Measurements from ENCODE around the gene MSL2.
"Not testable (repeated sequence)": the region's sequence is repeated elsewhere in the genome, so short reads cannot be mapped to it uniquely, and the experiment has no call there.

Gene MSL2, protein sequence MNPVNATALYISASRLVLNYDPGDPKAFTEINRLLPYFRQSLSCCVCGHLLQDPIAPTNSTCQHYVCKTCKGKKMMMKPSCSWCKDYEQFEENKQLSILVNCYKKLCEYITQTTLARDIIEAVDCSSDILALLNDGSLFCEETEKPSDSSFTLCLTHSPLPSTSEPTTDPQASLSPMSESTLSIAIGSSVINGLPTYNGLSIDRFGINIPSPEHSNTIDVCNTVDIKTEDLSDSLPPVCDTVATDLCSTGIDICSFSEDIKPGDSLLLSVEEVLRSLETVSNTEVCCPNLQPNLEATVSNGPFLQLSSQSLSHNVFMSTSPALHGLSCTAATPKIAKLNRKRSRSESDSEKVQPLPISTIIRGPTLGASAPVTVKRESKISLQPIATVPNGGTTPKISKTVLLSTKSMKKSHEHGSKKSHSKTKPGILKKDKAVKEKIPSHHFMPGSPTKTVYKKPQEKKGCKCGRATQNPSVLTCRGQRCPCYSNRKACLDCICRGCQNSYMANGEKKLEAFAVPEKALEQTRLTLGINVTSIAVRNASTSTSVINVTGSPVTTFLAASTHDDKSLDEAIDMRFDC

GRCh38 chr3:136196064-136196400 is at the start of gene MSL2:
Gene MSL2, minus strand, starts transcription at chr3:136196335. Its CDS starts 1,222 bp downstream, at chr3:136195113.
- no peak for DNase-seq

DNA sequence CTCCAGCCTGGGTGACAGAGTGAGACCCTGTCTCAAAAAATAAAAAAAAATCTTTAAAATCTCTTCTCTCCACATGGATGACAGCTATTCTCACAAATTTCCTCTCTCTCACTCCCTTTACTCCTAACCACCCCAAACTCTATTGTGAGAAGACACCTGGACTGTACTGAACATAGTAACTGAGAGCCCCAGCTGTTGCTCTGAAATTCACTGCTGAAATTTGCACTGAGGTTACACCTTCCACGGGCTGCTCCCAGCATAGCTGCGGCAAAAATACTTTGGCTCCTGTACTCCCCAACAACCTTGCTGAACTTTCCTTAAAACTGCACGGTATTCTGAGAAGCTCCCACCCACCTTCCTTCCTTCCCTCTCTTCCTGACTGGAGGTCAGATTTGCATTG is 49.6 kb upstream of the MSL2 start:
- no peak for DNase-seq

- DNase-seq = no peak
Measured at GRCh38 chr3:136239094-136239493, 43.0 kb upstream of the MSL2 start.

GRCh38 chr3:136237961-136238649 is 42.0 kb upstream of the MSL2 start:
- no peak for DNase-seq

GRCh38 chr3:136237103-136237502 is 41.0 kb upstream of the MSL2 start:
- DNase-seq = no peak

DNA sequence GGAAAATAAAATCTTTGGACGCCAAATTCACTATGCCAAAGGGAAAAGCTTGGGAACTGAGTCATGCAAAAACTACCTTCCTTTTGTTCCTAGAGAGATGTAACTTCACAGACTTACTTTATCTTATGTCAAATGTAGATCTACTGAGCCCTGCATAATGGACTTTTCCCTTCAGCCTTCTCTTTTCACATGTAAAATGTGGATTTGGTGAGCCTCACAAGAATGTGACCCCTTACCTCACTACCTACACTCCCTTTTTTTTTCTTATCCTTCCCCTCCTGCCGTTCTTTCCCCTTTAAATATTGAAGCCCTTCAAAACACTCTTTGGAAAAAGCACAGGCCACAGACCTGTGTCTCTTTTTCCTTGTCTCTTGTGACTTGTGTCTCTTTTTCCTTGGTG is 40.0 kb upstream of the MSL2 start:
- DNase-seq = no peak

- no peak for DNase-seq
Measured at GRCh38 chr3:136235545-136235944, 39.4 kb upstream of the MSL2 start.

DNA sequence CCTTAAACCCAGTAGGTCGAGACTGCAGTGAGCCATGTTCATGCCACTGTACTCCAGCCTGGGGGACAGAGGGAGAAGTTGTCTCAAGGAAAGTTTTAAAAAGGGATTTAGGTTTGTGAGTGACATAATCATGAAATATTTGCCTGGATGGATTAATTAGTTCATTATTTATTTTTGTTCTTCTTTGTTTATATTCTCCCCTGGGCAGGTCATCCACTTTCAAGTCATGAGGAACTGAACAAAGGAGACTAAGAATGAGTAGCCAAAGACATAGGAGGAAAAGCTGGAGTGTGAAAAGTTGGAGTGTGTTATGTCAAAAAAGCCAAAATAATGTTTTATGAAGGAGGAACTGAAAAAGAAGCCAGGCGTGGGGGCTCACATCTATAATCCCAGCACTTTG is 36.3 kb upstream of the MSL2 start:
- no peak for DNase-seq

DNA sequence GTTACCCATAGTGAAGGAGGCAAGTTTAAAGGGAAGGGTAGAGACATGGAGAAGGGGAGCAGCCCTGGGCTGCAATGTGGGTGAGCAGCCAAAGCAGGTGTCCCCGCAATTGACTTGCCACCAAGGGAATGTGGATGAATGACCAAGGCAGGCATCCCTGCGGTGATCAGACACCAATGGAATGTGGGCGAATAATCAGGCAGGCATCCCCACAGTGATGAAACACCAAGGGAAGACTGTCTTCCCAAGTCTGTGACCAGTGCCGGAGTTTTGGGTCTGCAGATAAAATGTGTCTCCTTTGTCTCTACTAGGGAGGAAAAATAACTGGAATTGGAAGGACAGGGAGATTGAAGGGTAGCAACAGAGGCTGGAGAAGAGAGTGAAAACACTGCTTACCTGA is 26.6 kb upstream of the MSL2 start:
- DNase-seq = not testable (repeated sequence)

- no peak for DNase-seq
Measured at GRCh38 chr3:136211547-136211946, 15.4 kb upstream of the MSL2 start.

- DNase-seq = no peak
Measured at GRCh38 chr3:136209921-136210320, 13.8 kb upstream of the MSL2 start.

DNA sequence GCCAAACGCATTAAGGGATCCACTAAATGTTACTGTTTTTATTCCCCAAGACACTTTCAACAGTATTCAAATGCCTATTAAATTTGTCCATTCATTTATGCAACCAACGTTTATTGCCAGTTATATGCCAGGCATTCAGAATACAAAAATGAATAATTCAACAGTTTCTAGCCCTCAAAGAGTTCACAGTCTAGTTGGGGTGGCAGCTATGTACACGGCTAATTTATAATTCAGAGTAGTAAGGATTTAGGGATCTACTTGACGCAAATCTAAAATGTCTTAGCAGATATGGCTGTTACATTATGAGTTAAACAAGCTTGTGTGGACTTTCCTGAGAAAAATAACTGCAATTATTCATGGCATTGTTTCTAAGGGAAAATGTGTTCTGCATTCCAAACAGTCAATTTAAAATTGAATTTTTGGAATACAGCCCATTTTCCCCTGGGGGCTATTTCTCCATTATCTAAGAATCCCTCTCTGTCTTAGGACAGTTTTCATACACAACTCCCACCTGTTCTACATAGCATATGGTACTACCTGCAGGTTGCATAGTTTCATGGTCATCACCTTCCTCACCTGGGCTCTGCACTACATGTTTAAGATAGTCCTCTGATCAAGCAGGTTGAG is 11.5 kb upstream of the MSL2 start:
- DNase-seq = no peak

GRCh38 chr3:136199219-136199618 is 3.1 kb upstream of the MSL2 start:
- DNase-seq = not testable (repeated sequence)

GRCh38 chr3:136198462-136199078 is 2.4 kb upstream of the MSL2 start:
- DNase-seq = not testable (repeated sequence)

DNA sequence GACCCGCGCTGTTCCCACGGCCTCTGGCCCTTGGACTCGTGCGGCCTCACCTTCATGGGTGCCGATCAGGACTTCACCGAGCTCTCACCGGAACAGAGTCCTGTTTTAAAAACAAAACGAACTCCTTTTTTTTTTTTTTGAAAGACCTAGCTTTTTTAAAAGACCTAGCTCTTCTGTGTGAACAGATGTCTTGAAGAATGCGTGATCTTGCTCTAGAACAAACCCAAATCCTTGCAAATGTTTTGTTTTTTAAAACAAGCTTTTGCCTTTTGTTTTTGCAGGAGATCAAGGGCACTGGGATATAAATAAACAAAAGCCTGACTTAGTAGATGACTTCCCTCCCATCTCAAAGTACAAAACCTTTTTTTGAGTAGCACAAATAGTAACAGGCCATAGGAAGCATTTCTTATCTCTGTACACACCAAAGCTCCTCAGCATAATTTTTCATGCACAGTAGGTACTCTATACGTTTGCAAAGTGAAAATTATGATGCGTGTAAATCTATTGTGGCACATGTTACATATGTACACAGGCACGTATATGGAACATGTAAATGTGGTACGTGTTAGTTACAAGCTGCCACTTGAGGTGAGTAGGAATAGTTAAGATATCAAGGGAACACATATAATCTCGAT is 1.1 kb upstream of the MSL2 start:
- no peak for DNase-seq

GRCh38 chr3:136196401-136197158 is 445 bp upstream of the MSL2 start:
- DNase-seq = peak; percentile 100

DNA sequence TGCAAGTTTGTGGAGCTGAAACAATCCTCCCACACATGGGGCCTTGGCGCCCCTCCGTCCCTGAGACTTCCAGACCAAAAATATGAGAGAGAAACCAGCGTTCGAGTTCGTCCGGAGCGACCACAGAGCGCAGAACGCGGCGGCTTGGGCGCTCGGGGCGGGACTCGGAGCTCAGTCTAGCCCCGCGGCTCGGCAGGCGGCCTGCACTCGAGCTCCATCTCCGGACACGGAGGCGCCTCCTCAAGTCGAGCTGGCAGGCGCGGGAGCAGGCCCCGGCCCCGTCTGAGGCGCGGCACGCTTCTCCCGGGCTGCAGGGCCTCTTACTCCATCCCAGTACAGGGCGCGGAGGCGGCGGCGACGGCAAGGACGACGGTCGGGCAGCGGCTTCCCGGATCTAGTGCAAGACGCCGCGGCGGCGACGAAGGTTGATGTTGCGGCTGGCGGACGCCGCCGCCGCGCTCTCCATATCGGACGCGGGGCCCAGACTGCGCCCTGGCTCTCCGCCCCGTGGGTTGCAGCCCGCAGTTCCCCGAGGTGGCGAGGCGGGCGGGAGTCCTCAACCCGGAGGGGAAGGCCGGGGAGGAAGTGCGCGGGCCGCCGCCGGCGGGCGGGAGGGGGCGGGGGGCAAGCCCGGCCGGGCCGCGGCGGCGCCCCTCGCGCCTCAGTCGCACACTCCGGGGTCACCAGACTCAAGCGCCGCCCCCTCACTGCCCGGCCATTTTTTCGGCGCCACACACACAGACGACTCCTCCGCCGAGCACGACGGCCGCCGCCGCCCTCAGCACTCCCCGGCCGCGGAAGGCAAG is 674 bp downstream of the MSL2 start:
- DNase-seq = peak; percentile 81

DNA sequence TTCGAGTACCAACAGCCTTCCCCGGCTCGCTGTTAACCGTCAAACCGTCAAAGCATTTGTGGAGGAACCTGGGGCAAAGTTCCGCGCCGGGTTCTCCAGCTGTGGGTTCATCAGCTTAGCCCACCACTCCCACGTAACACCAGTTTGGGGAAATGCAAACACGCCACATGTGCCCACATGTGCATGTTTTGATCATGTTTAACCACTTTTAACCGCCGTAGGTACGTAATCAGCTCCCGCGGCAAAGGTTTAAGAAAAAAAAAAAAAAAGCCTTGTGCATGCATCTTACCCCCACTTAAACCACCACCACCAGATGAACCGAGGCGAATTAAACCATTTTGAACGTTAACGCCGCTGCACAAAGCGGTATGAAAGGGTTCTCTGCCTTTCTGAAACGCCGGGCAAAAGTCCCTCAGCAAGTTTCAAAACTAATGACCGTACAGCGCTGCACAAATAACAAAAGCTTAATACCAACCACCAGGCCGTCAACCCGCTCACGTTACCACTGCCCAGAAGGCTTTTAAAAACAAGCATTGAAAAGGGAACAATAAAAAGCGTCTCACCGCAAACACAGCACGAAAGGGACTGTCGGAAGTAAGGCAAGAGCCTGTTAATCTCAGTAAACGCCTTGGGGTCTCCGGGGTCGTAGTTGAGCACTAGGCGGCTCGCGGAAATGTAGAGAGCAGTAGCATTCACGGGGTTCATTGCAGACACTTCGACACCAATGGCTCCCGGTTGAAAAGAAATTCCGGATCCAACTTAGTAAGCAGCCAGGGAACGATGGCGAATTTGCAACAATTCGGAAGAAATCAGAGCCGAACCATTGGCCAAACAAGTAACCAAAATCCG is 1.5 kb downstream of the MSL2 start:
- peak; percentile 77 for DNase-seq

- peak; percentile 29 for DNase-seq
Measured at GRCh38 chr3:136193278-136194054, 2.7 kb downstream of the MSL2 start.

Data from activated CD4-positive, alpha-beta T cell treated with anti-CD3 and anti-CD28 coated beads, Interleukin-2, Interleukin-6, amounts not matched to agents 100 ng/mL and 50 ng/mL, durations not matched to agents 16 hours and 8 hours (primary cell).